GM19467 (cell line): ENCODE measurements around the gene IMPDH2.

Experiments
- ATAC-seq: cut with Tn5 transposase; IDR thresholded peaks from one replicate; pipeline ENCODE4 v1.9.1; 2021; ENCODE audit warnings: mild to moderate bottlenecking, moderate library complexity; ENCODE audit not compliant: unreplicated experiment

IMPDH2 gene

DNA sequence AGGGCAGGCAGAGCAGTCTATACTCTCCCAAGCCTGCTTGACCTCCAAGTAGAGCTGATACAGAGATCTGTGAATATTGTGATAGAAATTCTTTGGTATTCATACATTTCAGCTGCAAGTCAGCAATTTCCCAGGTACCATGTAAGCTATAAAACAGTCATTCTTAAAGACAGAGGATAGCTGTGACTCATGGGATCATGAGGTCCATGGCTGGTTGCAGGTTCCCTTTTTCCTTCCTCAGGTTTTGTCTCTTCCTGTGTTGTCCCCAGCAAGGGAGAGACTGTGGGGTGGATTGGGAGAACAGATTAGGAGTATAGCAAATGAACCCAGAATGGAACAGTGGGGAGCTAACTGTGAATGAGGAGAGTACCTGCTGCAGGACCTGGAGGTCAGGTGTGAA lies 44.5 kb downstream of the IMPDH2 start:
- no peak for ATAC-seq

DNA sequence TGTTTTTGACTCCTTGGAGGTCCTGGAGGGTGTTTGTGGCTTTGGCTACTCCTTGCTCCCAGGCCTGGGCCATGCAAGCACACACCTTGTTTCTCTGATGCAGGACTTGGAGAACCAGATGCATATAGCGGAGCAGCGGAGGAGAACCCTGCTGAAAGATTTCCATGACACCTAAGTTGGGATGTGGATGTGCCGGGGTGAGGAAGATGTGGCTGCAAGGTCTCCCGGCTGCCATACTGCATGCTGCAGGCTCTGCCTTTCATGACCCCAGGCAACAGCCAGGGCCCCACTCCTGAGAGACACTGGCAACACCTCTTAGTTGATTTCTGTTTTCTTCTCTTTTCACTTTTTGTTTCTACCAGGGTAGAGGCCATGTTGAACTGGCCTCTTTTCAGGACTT lies 46.1 kb downstream of the IMPDH2 start:
- no peak for ATAC-seq

DNA sequence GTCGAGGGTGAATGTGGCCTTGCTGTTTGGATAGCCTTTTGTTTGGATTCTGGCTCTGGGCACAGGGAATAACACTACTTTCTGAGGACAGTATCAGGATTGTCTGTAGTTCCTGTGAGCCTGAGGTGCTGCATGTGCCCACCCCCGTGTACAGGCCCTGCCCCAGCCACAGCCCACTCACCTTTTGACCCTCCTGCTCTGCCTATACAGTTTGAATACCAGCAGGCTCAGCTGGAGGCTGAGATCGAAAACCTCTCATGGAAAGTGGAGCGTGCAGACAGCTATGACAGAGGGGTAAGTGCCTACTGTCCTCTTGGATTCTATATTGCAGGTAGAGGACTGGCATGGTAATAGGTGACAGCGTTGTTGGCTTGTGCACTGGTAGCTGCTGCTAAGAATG lies 46.5 kb downstream of the IMPDH2 start:
- ATAC-seq: no peak

DNA sequence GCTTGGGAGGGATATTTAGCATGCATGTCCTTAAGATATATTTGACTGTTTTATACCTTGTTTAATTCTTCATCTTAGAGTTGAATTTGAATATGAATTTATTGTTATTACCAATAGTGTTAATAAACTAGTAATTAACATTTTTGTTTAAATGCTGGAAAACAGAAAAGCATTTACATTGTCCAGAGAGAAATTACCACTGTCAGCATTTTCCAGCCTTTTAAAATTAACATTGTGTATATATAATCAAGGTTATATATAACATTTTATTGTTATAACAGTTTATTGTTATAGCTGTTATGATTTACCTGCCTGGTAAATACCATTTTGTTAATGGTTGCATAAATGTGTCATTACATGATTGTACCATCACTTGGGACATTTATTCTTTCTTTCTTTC lies 47.2 kb downstream of the IMPDH2 start:
- ATAC-seq: no peak

DNA sequence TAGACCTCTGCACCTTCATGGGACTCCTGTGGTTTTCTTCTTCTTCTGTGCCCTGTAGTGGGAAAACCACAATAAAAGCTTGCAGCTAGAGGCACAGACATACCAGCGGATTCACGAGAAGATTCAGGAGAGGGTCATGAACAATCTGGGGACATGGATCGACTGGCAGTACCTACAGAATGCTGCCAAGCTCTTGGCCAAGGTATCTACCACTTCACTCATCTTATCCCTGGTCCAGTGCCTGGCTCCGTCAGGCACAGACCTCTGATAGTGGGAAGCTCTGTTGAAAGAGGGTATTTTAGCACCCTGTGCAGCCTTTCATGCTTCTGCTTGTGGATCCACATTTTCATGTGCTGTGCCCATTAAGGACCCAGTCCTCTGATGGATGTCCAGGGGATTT lies 48.9 kb downstream of the IMPDH2 start:
- no peak for ATAC-seq

DNA sequence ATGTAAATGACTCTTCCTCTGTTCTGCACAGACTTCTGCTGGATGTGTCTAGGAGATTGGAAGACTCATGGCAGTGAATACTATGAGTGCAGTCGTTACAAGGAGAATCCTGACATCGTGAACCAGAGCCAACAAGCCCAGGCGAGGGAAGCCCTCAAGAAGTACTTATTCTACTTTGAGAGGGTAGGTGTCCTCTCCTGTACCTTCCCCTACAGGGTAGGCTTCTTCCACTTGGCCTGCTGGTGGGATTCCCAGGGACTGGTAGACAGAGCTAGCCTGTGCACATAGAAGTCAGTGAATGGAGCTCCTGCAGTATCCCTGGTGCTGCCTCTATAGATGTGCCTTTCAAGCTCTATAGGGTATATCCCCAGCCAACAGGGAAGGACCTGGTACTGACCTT lies 49.7 kb downstream of the IMPDH2 start:
- no peak for ATAC-seq
